Measurements from ENCODE around the gene STARD13.

- TF ChIP-seq CTCF (IDR thresholded peaks at IDR 0.05; ENCODE audit: insufficient read depth, low read length, poor library complexity, severe bottlenecking) (no peak), EZH2phosphoT487 (conservative IDR thresholded peaks at IDR 0.05; ENCODE audit: low read length) (no peak)
Measured at GRCh38 chr13:33218020-33218419, 67.5 kb downstream of the STARD13 start.
